Retina (tissue), 1 donor: ENCODE measurements around the gene ALKAL2.

ENCODE experiments used
- DNase-seq: peaks from one replicate; pipeline ENCODE4 v3.0.0-alpha.2; 2016

The ALKAL2 gene

GRCh38 chr2:269356-270030 is 18.4 kb downstream of the ALKAL2 start:
- DNase-seq: no peak

GRCh38 chr2:268323-268722 is 19.6 kb downstream of the ALKAL2 start:
- no peak for DNase-seq

- DNase-seq: peak; percentile 93
These were observed 23.1 kb downstream of the ALKAL2 start, which contains the start of gene ACP1 for GRCh38 chr2:264493-265468. Gene ACP1, plus strand, starts transcription at chr2:264947. Its CDS starts 18 bp downstream, at chr2:264965.

GRCh38 chr2:263774-264492 is 24.0 kb downstream of the ALKAL2 start, which contains the start of gene SH3YL1:
Gene SH3YL1, minus strand, starts transcription at chr2:264032. Its CDS starts 48 bp downstream, at chr2:263984.
- peak; percentile 61 for DNase-seq

- DNase-seq: no peak
These were observed 24.7 kb downstream of the ALKAL2 start for GRCh38 chr2:263022-263738.

- DNase-seq: no peak
These were observed 25.8 kb downstream of the ALKAL2 start for GRCh38 chr2:262117-262516.

- no peak for DNase-seq
These were observed 27.3 kb downstream of the ALKAL2 start for GRCh38 chr2:260507-261161.

- DNase-seq: no peak
These were observed 28.0 kb downstream of the ALKAL2 start for GRCh38 chr2:259789-260331.

GRCh38 chr2:258933-259332 is 29.0 kb downstream of the ALKAL2 start:
- DNase-seq: no peak

- DNase-seq: no peak
These were observed 30.0 kb downstream of the ALKAL2 start for GRCh38 chr2:257842-258241.

- DNase-seq: no peak
These were observed 30.5 kb downstream of the ALKAL2 start for GRCh38 chr2:257429-257828.

GRCh38 chr2:256094-256493 is 31.8 kb downstream of the ALKAL2 start:
- DNase-seq: no peak

- DNase-seq: no peak
These were observed 32.7 kb downstream of the ALKAL2 start for GRCh38 chr2:255195-255594.

- DNase-seq: no peak
These were observed 33.6 kb downstream of the ALKAL2 start for GRCh38 chr2:254241-254640.

GRCh38 chr2:253202-253638 is 34.7 kb downstream of the ALKAL2 start:
- no peak for DNase-seq

GRCh38 chr2:252001-252602 is 35.8 kb downstream of the ALKAL2 start:
- no peak for DNase-seq

- no peak for DNase-seq
These were observed 38.3 kb downstream of the ALKAL2 start for GRCh38 chr2:249538-250042.

- DNase-seq: no peak
These were observed 39.2 kb downstream of the ALKAL2 start for GRCh38 chr2:248724-249123.

- DNase-seq: peak; percentile 48
These were observed 41.3 kb downstream of the ALKAL2 start for GRCh38 chr2:246489-247144.

- no peak for DNase-seq
These were observed 43.3 kb downstream of the ALKAL2 start for GRCh38 chr2:244547-244946.
